Fibroblast of the conjunctiva (primary cell): Measurements from ENCODE around the gene CFL2.
A peak's percentile ranks its signal among the peaks of the same experiment; 100 is the strongest.
"Not testable (repeated sequence)": the region's sequence is repeated elsewhere in the genome, so short reads cannot be mapped to it uniquely, and the experiment has no call there.

Experiments
- DNase-seq: peaks from one replicate; pipeline ENCODE4 v3.0.0-alpha.2; 2010; ENCODE audit warnings: low read depth

The CFL2 gene

GRCh38 chr14:34711796-34712712 lies 2.3 kb downstream of the CFL2 start:
- no peak for DNase-seq

- peak; percentile 86 for DNase-seq
Observed at GRCh38 chr14:34711169-34711568, 3.2 kb downstream of the CFL2 start.

- no peak for DNase-seq
Observed at GRCh38 chr14:34710744-34711143, 3.6 kb downstream of the CFL2 start.

GRCh38 chr14:34710006-34710405 lies 4.4 kb downstream of the CFL2 start:
- no peak for DNase-seq

- no peak for DNase-seq
Observed at GRCh38 chr14:34707722-34708121, 6.7 kb downstream of the CFL2 start.

GRCh38 chr14:34701808-34702207 lies 12.6 kb downstream of the CFL2 start:
- DNase-seq = no peak

GRCh38 chr14:34700622-34701130 lies 13.7 kb downstream of the CFL2 start:
- DNase-seq = no peak

GRCh38 chr14:34699873-34700621 lies 14.3 kb downstream of the CFL2 start:
- DNase-seq = peak; percentile 78

GRCh38 chr14:34694216-34694615 lies 20.2 kb downstream of the CFL2 start:
- DNase-seq = not testable (repeated sequence)

GRCh38 chr14:34693228-34693939 lies 21.0 kb downstream of the CFL2 start:
- no peak for DNase-seq

GRCh38 chr14:34692898-34693227 lies 21.5 kb downstream of the CFL2 start:
- DNase-seq = no peak

- DNase-seq = no peak
Observed at GRCh38 chr14:34692348-34692747, 22.0 kb downstream of the CFL2 start.

GRCh38 chr14:34691206-34691605 lies 23.2 kb downstream of the CFL2 start:
- DNase-seq = no peak

GRCh38 chr14:34688470-34689206 lies 25.8 kb downstream of the CFL2 start:
- DNase-seq = no peak

- DNase-seq = no peak
Observed at GRCh38 chr14:34685819-34686428, 28.5 kb downstream of the CFL2 start.

- no peak for DNase-seq
Observed at GRCh38 chr14:34684578-34684977, 29.8 kb downstream of the CFL2 start.

- DNase-seq = no peak
Observed at GRCh38 chr14:34682787-34683321, 31.5 kb downstream of the CFL2 start.

- no peak for DNase-seq
Observed at GRCh38 chr14:34680806-34681479, 33.5 kb downstream of the CFL2 start.

- DNase-seq = no peak
Observed at GRCh38 chr14:34678735-34679134, 35.7 kb downstream of the CFL2 start.

GRCh38 chr14:34678306-34678705 lies 36.1 kb downstream of the CFL2 start:
- DNase-seq = no peak
